Hematopoietic multipotent progenitor cell treated with erythropoietin and hydrocortisone succinate and interleukin-3 and kit ligand, for 8 days (in vitro differentiated cells): ENCODE measurements around the gene NFKBIA.
"Not testable (repeated sequence)": the region's sequence is repeated elsewhere in the genome, so short reads cannot be mapped to it uniquely, and the experiment has no call there.

Experiments used
- DNase-seq: peaks from one replicate; pipeline ENCODE4 v3.0.0-alpha.2; 2015

The NFKBIA gene, protein sequence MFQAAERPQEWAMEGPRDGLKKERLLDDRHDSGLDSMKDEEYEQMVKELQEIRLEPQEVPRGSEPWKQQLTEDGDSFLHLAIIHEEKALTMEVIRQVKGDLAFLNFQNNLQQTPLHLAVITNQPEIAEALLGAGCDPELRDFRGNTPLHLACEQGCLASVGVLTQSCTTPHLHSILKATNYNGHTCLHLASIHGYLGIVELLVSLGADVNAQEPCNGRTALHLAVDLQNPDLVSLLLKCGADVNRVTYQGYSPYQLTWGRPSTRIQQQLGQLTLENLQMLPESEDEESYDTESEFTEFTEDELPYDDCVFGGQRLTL

DNA sequence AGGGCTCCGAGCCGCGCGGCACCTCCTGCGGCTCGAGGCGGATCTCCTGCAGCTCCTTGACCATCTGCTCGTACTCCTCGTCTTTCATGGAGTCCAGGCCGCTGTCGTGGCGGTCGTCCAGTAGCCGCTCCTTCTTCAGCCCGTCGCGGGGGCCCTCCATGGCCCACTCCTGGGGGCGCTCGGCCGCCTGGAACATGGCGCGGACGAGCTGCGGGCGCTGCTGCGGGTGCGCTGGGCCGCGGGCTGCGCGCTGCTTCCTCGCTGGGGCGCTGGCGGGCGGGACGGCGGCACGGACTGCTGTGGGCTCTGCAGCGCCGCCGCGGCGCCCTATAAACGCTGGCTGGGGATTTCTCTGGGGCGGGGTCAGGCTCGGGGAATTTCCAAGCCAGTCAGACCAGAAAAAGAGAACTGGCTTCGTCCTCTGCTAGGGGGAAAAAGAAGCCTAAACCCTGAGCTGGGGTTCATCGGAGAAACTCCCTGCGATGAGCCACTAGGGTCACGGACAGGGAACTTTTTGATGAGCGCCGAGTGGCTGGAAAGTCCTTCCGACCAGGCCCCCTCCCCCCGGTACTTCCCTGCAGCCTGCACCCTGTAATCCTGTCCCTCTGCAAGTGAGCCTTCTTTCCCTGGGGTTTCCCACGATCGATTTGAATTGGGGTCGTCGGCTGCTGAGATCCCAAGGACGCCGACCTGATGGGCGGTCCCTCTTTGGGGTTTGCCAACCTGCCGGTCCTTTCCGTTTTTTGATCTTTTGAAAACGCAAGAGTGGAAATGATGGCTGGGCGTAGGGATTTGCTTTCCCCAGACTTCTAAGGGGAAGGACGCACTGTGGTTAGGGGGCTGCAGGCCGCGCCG is at the start of gene NFKBIA:
NFKBIA (minus strand) TSS at position 301 of the 855 bp plus-strand sequence; CDS start at position 196, 105 bp downstream.
- DNase-seq, result peak; percentile 83

DNA sequence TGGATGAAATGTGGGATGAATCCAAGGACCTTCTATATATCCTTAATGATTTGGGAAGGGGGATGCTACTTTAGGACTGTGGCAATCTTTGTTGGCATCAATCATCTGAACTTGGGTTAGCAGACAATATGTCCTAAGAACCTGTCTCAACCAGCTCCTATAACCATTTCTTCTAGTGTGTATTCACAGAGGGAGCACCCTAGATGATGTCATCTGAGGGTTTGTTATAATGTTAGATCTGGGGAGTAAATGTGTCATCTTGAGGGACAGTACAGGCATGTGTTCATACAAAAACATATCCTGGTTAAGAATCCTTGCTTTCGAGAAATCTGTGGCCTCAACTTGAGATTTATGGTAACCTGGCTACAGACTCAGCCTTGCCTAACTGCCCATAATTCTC is 41.9 kb upstream of the NFKBIA start:
- no peak for DNase-seq

DNA sequence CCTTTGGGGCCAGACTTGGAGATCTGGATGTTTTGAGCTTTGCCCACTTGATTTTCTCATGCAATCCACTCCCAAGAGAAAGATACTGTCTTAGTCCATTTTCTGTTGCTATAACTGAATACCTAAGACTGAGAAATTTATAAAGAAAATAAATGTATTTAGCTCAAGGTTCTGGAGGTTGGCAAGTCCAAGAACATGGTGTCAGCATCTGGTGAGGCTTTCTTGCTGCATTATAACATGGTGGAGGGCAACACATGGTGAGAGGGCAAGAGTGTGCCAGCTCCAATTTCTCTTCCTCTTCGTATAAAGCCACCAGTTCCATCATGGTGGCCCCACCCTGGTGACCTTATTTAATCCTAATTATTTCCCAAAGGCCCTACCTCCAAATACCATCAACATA is 39.6 kb upstream of the NFKBIA start:
- DNase-seq, result no peak

DNA sequence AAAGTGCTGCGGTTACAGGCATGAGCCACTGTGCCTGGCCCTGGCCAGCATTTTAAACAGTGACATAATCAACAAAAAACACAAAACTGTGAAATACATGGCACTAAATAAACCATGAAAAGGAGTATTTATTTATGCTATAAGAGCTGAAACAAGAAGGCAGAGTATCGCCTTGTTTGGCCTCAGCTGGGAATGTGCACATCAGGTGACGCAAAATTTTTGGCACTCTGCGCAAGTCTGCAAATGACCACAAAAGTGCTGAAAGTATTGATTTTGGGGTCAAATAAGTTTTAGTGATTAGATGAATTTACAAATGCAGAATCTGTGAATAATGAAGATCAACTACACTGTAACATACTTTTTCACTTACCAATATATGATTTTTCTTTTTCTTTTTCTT is 36.6 kb upstream of the NFKBIA start:
- no peak for DNase-seq

DNA sequence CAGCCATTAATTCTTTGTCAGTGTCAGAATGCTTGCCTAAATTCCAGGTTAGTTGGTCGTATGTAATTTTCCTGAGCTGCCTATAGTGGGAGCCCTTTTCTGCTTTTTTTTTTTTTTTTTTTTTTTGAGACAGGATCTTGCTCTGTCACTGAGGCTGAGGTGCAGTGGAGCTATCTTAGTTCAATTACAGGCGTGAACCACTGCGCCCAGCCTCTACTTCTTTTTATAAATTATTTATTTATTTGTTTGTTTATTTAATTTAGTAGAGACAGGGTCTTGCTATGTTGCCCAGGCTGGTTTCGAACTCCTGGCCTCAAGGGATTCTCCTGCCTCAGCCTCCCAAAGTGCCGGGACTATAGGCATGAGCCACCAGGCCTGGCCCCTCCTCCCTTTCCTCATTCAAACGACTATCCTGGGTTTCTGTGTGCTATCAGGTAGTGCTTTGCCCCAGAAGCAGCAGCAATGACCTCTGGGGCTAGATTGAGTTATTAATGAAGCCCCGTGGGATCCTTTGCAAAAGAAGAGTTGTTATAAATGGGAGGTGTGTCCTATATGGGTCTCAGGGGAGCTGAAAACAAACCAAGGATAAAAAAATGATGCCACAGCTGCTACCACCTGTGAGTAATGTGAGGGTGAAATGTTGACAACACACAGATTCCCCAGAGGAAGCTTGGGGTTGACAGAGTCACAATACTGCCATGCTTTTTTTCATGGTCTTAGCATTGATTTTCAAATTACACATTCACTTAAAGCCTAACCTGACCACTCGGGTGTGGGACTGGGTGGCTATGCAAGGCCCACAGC is 34.6 kb upstream of the NFKBIA start:
- peak; percentile 13 for DNase-seq

DNA sequence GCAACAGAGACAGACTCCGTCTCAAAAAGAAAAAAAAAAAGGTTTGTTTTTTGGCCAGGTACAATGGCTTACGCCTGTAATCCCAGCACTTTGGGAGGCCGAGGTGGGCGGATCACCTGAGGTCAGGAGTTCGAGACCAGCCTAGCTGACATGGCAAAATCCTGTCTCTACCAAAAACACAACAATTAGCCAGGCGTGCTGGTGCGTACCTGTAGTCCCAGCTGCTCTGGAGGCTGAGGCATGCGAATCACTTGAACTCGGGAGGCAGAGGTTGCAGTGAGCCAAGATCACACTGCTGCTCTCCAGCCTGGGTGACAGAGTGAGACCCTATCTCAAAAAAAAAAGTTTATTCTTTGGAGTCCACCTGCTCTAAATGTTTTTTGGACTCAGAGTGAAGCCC is 33.9 kb upstream of the NFKBIA start:
- not testable (repeated sequence) for DNase-seq

DNA sequence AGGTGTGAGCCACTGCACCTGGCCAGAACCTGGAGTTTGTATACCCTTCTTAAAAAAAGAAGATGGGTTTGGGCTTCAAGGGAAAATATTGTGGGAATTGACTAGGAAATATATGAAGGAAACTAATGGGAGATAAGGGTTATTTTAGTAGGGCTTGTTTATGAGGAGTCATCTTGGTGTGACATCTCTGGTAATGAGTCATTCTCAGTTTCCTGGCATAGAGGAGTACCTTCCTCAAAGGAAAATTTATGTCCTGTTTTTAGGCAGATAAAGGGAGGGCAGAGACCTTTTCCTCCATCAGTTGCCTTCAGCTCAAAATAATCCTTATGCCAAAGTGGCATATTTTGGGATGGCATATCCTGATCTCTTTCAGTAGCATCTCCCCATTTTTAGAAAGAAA is 30.6 kb upstream of the NFKBIA start:
- no peak for DNase-seq

DNA sequence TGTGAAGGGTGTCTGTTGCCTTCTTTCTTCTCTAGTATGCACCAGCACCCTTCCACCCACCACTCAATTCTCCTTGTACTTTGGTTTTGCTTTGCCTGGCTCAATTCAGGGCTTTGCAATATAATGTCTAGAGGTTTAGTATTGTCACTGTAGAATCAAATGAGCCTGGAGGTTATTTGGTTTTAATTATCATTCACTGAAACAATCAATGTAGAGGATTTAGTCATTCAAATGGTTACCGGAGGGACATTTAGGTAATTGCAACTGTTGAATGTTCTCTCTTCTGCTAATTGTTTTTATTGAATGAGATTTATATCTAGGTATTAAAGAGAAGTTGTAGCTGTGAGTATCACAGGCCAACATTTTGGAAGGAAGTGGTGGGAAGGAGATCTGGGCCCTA is 29.3 kb upstream of the NFKBIA start:
- no peak for DNase-seq

DNA sequence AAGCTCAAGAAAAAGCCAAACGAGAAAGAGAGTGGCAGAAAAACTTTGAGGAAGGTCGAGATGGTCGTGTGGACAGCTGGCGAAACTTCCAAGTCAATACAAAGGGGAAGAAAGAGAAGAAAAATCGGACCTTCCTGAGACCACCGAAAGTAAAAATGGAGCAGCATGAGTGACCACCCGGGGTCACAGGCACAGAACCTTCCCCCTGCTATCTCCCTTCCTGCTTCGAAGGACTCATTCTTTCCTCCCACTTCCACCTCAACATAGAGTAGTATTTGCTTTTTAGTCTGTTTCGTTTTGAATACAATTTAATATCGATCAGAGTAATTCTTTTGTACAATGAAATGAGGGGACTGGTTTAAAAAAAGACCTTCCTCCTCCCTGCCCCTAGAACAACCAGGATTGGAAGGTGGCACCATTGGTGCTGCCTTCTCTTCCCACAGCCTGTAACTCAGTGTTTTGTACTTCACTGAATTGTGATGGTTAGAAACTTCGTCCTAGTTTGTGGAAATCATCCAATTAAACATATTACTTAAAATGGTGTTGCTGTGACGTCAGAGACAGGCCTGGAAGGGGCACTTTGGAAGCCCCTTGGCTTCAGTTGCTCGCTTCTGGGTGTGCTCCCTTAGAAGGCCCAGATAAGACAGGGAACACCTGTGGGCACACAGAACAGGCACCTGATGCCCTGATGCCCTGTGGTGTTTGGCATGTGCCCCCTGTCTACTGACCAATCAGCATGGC is 26.1 kb upstream of the NFKBIA start:
- DNase-seq, result no peak

DNA sequence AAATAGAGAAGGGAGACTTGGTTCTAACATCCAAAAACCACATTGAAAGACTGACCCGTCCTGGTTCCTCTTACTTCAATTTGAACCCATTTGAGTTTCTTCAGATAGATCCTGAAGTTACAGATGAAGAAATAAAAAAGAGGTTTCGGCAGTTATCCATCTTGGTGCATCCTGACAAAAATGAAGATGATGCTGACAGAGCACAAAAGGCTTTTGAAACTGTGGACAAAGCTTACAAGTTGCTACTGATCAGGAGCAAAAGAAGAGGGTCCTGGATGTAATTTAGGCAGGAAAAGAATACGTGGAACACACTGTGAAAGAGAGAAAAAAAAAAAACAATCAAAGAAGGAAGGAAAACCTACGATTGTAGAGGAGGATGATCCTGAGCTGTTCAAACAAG is 25.4 kb upstream of the NFKBIA start:
- no peak for DNase-seq

DNA sequence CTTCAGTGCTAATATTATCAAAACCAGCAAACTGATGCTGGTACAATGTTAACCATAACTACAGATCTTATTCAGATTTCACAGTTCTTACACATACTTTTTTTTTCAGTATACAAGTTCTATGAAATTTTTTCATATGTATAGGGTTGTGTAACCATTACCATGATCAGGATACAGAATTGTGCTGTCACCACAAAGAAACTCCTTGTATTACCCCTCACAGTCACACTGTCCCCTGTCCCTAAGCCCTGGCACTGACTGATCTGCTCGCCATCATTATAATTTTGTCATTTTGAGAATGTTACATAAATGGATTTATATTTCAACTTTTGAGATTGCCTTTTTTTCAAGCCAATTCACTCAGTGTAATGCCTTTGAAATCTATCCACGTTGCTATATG is 21.3 kb upstream of the NFKBIA start:
- no peak for DNase-seq

DNA sequence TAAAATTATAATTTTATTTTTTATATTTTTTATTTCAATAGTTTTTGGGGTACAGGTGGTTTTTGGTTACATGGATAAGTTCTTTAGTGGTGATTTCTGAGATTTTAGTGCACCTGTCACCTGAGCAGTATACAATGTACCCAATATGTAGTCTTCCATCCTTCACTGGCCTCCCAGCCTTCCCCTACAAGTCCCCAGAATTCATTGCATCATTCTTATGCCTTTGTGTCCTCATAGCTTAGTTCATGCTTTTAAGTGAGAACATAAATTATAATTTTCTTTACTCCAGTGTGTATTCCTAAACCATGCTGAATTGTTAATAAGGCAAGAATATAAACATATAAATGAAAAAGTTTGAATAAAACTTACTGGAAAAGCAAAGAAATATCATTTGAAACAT is 19.1 kb upstream of the NFKBIA start:
- no peak for DNase-seq

DNA sequence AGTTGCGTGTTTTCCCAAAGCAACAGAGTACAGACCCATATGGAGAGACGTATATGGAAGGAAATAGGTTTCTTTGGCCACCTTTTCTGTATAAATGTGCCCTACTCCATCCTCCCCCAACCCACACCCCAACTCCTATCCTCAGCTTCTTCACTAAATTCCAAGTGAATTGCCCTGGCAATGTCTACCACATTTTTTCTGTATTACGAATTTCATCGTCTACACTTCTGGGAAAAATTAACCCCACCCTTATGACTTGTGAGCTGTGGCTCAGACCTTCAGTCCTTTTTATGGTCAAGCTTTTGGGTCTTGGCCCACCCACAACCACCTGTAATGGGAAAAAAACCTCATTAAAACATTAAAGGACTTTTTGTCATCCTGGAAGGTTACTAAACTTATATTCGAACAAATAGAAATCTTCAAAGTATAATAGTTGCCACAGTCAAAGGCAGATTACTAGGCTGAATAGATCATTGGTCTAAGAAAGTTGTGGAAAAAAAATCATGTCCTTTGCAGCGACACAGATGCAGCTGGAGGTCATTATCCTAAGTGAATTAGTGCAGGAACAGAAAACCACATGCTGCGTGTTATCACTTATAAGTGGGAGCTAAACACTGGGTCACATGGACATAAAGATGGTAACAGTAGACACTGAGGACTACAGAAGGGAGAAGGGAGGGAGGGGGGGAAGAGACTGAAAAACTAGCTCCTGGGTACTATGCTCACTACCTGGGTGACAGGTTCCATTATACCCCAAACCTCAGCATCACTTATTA is 15.7 kb upstream of the NFKBIA start:
- no peak for DNase-seq

DNA sequence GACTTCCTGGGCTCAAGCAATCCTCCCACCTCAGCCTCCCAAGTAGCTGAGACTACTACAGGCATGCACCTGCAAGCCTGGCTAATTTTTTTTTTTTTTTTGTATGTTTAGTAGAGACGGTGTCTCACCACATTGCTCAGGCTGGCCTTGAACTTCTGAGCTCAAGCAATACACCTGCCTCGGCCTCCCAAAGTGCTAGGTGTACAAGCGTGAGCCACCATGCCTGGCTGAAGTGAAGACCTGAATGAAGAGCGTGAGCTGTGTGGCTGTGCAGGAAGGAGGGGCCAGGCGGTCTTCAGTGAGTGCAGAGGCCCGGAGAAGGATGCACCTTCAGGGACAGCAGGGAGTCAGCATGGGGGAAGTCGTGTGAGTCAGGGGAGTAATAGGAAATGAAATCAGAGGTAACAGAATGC is 14.9 kb upstream of the NFKBIA start:
- DNase-seq, result no peak

DNA sequence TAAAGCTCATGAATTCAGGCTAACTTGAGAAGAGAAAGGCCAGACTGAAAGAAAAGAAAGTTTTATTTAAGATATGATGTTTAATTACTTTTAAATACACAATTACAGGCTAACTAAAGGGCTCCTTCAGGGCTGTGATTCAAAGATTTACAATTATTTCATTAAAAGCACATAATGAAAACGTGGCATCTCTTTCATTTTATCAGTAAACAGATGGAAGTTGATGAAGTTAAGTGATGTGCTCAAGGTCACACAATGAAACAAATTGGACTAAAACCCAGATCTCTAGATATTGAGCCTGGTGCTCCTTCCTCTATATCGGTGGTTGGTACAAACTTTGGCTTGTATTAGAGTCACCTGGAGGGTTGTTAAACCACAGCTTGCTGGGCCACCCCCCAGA is 13.5 kb upstream of the NFKBIA start:
- no peak for DNase-seq

DNA sequence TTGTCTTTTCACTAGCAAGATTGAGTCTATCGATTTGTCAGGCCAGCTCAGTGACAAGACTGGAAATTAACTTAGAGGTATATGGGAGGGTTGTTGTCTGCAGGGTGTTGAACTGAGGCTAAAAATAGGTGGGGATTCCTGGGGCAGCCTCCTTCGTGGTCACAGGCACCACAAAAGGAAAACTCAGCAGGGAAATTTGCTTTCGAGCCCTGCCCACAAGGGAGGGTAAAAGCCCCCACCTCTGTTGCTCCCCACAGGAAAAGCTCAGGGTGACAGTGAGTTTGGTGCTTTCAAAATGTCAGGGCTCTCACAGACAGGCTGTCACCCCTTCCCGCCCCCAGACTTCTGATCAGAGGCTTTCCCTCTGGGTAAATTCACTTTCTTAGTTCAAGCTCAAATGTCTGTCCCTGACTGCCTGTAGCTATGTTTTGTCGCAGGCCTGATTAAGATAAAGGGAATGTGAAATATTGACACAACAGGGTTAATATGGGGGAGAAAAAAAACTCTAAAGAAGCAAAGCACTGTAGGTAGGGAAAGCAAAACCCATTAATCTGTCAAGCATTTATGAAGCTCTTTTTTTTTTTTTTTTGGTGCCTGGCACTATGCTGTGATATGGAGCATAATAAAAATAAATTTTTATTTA is 11.7 kb upstream of the NFKBIA start:
- no peak for DNase-seq

DNA sequence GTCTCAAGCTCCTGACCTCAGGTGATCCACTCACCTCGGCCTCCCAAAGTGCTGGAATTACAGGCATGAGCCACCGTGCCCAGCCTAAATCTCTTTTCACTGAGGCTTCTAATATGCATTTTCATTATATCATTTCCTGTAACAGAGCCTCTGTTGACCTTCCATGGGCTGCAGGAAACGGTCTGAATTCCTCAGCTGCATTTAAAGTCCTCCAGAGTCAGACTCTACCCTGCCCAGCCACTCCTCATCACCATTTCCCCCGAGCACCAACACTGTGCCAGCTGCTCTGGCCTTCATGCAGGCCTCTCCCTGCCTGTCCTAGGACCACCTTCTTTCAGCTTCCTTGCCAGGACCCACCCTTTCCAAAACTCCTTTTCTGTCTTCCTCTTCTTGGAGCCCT is 9.8 kb upstream of the NFKBIA start:
- no peak for DNase-seq

DNA sequence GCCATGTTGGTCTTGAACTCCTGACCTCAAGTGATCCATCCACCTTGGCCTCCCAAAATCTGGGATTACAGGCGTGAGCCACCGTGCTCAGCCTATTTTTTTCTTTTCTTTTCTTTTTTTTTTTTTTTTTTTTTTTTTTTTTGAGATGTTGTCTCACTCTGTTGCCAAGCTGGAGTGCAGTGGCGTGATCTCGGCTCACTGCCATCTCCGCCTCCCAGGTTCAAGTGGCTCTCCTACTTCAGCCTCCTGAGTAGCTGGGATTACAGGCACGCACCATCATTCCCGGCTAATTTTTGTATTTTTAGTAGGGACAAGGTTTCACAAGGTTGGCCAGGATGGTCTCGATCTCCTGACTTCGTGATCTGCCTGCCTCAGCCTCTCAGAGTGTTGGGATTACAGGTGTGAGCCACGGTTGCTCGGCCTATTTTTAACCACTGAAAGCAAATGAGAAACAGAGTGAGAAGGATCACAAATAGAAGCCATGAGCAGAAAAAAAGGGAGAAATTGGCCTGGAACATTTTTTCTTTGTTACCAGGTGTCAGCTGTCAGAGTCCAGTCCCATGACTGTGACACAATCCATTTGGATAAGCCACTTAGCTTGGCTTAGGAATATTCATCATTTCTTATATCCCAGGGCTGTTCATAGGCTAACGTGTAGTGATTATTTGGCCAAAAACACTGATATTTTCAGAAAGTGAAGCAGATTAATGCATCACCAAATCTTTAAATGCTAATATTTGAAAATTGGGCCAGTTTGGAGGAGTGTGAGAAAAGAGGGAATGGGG is 7.9 kb upstream of the NFKBIA start:
- no peak for DNase-seq

DNA sequence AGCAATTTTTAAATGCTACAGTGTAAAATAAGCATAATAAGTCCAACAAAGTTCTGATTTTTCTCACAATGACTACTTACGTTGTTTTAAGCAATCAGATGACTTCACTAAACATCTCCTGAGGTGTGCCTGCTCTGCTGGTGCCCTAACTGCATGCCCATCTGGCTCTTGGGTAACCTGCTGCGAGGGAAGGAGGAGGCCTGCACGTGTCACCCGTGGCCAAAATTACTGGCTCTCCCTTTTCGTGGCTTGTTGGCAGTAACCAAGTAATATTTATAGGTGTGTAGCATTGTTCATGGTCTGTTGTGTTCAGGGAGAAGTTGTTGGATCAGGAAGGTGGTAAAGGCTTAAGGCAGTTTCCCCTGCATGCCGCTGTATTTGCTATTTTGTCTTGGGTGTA is 6.3 kb upstream of the NFKBIA start:
- no peak for DNase-seq

DNA sequence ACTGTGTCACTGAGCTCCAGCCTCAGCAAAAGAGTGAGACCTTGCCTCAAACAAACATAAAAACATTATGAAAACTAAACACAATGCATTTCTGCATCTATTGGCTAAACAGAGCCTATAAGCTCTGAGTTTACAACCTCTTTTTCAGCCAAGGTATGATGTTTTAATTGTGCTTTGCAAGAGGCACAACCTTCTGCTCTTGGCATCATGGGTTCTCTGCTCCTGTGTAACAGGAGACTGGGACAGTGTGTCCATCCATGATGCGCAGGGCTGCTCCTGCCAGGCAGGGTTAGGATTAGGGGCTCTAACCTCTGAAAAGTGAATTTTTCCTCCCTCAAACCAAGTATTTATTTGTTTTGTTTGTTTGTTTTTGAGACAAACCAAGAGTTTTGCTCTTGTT is 5.0 kb upstream of the NFKBIA start:
- DNase-seq, result no peak

DNA sequence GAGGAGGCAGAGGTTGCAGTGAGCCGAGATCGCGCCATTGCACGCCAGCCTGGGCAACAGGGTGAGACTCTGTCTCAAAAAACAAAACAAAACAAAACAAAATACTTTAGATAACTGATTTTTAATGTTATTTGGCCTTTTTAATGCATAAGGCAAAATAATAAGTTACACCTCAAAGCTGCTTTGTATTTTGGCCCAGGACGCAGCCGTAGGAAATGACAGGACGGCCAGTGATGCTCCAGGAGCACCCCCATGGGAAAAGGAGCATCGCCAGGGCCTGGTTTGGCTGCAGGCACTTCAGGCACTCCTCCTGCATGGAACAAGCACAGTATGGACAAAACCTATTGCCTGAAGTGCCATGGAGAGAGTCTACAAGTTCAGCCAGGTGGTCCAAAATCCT is 3.5 kb upstream of the NFKBIA start:
- DNase-seq, result no peak
